HepG2 (cell line): ENCODE data around the gene TXNL4B. TPM values are rescaled to one million over a fixed set of nuclear protein-coding genes. Genes with fewer than 3 reads are reported as not detected.

Experiments
- CEBPG ChIP-seq: IDR thresholded peaks from 2 replicates; pipeline ENCODE4 v1.6.1; 2016
- JARID2 ChIP-seq: sonication (generic); formaldehyde crosslinking; IDR thresholded peaks from 2 replicates; pipeline ENCODE4 v1.8.1; 2023; ENCODE audit warnings: missing genetic modification reagents, inconsistent platforms; ENCODE audit not compliant: insufficient replicate concordance
- KLF16 ChIP-seq, 2 experiments: sonication (generic) in 1 of 2; formaldehyde crosslinking in 1 of 2; IDR thresholded peaks; 2 replicates each; pipeline versions ENCODE4 v1.6.1 to v1.8.0; 2016 to 2023; ENCODE audit warnings: missing genetic modification reagents in 2 of 2, missing compliant biosample characterization in 1 of 2
- NFE2L1 ChIP-seq: sonication (generic); formaldehyde crosslinking; IDR thresholded peaks from 2 replicates; pipeline ENCODE4 v1.4.0; 2020; ENCODE audit warnings: missing genetic modification reagents, mild to moderate bottlenecking, borderline replicate concordance
- POLR2AphosphoS2 ChIP-seq: IDR thresholded peaks from 2 replicates; pipeline ENCODE4 v1.6.1; 2011; ENCODE audit warnings: low read depth, low read length, improper control_type of control experiment
- SIN3B ChIP-seq: fragments of 150-350 bp; IDR thresholded peaks from 2 replicates; pipeline ENCODE4 v1.6.1; 2014; ENCODE audit warnings: low read length
- SRSF4 ChIP-seq: fragments of 200-400 bp; formaldehyde crosslinking; IDR thresholded peaks from one replicate; pipeline ENCODE4 v1.6.1; 2018; ENCODE audit warnings: mild to moderate bottlenecking, low read depth, low read length, moderate library complexity; ENCODE audit not compliant: poor library complexity, severe bottlenecking
- ZBTB10 ChIP-seq: sonication (generic); formaldehyde crosslinking; IDR thresholded peaks from 2 replicates; pipeline ENCODE4 v1.4.0; 2020; ENCODE audit warnings: missing genetic modification reagents, borderline replicate concordance
- ZNF792 ChIP-seq: IDR thresholded peaks from 2 replicates; pipeline ENCODE4 v1.6.1; 2016
- polyA plus RNA-seq, 8 experiments: library from polyadenylated mRNA; depleted of rRNA in 3 of 8; stranded (reverse) in 7 of 8; unstranded in 1 of 8; fragments of >200 nt; fragmentation: Illumina TruSeq in 4 of 8; extraction: Trizol in 4 of 8; gene quantifications; 2 replicates each; pipeline versions ENCODE4 v1.2.1 to v1.2.3, GENCODE V29; 2011 to 2016; ENCODE audit warnings: low read depth in 4 of 8, missing spikeins in 1 of 8, mixed read lengths in 1 of 8; ENCODE audit not compliant: insufficient read depth in 1 of 8
- total RNA-seq, 5 experiments: library from RNA; depleted of rRNA; stranded (reverse); fragments of >200 nt; fragmentation: Illumina TruSeq; extraction: Trizol; gene quantifications; 2 replicates each; pipeline ENCODE4 v1.2.3, GENCODE V29; 2016; ENCODE audit warnings: low read depth in 1 of 5
- TF ChIP-seq, protein P1 (sequence below): sonication (generic); formaldehyde crosslinking; IDR thresholded peaks from 2 replicates; pipeline ENCODE4 v1.5.1; 2020; ENCODE audit warnings: mild to moderate bottlenecking, missing genetic modification reagents, borderline replicate concordance
- TF ChIP-seq, protein P2 (sequence below), 2 experiments: sonication (generic) in 1 of 2; formaldehyde crosslinking in 1 of 2; IDR thresholded peaks; 2 replicates each; pipeline versions ENCODE4 v1.4.0 to v1.6.1; 2018 to 2020; ENCODE audit warnings: missing genetic modification reagents in 2 of 2, borderline replicate concordance in 1 of 2, low read depth in 1 of 2, mild to moderate bottlenecking in 1 of 2, missing biosample characterization in 1 of 2
- TF ChIP-seq, protein P3 (sequence below): sonication (generic); formaldehyde crosslinking; IDR thresholded peaks from 2 replicates; pipeline ENCODE4 v1.5.0; 2020; ENCODE audit warnings: missing genetic modification reagents

The TXNL4B gene
- total and polyA plus RNA-seq, 2 of the 13 experiments (the other 11 are each of a cell fraction or from before 2014, with no cell fraction given) = 17.4 to 18.3 TPM

GRCh38 chr16:72132726-72133125, 39.3 kb upstream of the TXNL4B start (continued):
- no peak for TF ChIP-seq ZBTB10
- TF ChIP-seq, protein P1, sequence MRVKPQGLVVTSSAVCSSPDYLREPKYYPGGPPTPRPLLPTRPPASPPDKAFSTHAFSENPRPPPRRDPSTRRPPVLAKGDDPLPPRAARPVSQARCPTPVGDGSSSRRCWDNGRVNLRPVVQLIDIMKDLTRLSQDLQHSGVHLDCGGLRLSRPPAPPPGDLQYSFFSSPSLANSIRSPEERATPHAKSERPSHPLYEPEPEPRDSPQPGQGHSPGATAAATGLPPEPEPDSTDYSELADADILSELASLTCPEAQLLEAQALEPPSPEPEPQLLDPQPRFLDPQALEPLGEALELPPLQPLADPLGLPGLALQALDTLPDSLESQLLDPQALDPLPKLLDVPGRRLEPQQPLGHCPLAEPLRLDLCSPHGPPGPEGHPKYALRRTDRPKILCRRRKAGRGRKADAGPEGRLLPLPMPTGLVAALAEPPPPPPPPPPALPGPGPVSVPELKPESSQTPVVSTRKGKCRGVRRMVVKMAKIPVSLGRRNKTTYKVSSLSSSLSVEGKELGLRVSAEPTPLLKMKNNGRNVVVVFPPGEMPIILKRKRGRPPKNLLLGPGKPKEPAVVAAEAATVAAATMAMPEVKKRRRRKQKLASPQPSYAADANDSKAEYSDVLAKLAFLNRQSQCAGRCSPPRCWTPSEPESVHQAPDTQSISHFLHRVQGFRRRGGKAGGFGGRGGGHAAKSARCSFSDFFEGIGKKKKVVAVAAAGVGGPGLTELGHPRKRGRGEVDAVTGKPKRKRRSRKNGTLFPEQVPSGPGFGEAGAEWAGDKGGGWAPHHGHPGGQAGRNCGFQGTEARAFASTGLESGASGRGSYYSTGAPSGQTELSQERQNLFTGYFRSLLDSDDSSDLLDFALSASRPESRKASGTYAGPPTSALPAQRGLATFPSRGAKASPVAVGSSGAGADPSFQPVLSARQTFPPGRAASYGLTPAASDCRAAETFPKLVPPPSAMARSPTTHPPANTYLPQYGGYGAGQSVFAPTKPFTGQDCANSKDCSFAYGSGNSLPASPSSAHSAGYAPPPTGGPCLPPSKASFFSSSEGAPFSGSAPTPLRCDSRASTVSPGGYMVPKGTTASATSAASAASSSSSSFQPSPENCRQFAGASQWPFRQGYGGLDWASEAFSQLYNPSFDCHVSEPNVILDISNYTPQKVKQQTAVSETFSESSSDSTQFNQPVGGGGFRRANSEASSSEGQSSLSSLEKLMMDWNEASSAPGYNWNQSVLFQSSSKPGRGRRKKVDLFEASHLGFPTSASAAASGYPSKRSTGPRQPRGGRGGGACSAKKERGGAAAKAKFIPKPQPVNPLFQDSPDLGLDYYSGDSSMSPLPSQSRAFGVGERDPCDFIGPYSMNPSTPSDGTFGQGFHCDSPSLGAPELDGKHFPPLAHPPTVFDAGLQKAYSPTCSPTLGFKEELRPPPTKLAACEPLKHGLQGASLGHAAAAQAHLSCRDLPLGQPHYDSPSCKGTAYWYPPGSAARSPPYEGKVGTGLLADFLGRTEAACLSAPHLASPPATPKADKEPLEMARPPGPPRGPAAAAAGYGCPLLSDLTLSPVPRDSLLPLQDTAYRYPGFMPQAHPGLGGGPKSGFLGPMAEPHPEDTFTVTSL (CRISPR knock-in tag) = no peak
- TF ChIP-seq SIN3B = no peak
- no peak for TF ChIP-seq JARID2 (CRISPR knock-in tag)
- no peak for TF ChIP-seq SRSF4
- no peak for TF ChIP-seq NFE2L1 (CRISPR knock-in tag)
- TF ChIP-seq, protein P2, sequence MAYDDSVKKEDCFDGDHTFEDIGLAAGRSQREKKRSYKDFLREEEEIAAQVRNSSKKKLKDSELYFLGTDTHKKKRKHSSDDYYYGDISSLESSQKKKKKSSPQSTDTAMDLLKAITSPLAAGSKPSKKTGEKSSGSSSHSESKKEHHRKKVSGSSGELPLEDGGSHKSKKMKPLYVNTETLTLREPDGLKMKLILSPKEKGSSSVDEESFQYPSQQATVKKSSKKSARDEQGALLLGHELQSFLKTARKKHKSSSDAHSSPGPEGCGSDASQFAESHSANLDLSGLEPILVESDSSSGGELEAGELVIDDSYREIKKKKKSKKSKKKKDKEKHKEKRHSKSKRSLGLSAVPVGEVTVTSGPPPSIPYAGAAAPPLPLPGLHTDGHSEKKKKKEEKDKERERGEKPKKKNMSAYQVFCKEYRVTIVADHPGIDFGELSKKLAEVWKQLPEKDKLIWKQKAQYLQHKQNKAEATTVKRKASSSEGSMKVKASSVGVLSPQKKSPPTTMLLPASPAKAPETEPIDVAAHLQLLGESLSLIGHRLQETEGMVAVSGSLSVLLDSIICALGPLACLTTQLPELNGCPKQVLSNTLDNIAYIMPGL (CRISPR knock-in tag; IDR thresholded peaks at IDR 0.05; ENCODE audit: borderline replicate concordance in 1 of 2, low read depth in 1 of 2) = no peak
- no peak for TF ChIP-seq ZNF792
- TF ChIP-seq POLR2AphosphoS2 = no peak
- TF ChIP-seq CEBPG = no peak
- TF ChIP-seq, protein P3, sequence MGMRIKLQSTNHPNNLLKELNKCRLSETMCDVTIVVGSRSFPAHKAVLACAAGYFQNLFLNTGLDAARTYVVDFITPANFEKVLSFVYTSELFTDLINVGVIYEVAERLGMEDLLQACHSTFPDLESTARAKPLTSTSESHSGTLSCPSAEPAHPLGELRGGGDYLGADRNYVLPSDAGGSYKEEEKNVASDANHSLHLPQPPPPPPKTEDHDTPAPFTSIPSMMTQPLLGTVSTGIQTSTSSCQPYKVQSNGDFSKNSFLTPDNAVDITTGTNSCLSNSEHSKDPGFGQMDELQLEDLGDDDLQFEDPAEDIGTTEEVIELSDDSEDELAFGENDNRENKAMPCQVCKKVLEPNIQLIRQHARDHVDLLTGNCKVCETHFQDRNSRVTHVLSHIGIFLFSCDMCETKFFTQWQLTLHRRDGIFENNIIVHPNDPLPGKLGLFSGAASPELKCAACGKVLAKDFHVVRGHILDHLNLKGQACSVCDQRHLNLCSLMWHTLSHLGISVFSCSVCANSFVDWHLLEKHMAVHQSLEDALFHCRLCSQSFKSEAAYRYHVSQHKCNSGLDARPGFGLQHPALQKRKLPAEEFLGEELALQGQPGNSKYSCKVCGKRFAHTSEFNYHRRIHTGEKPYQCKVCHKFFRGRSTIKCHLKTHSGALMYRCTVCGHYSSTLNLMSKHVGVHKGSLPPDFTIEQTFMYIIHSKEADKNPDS (CRISPR knock-in tag) = no peak
- no peak for TF ChIP-seq KLF16 (CRISPR knock-in tag; IDR thresholded peaks at IDR 0.05)
